Kidney epithelial cell (primary cell): ENCODE measurements around the gene TRAPPC12. TPM values are rescaled to one million over a fixed set of nuclear protein-coding genes. Genes with fewer than 3 reads are reported as not detected.

Source experiments
- DNase-seq: peaks from one replicate; pipeline ENCODE4 v3.0.0-alpha.2; 2010; ENCODE audit warnings: low read depth
- H3K27me3 ChIP-seq: 2 replicates; pipeline ENCODE4 v1.6.0; 2011; ENCODE audit warnings: low read length; ENCODE audit not compliant: control insufficient read depth, insufficient read depth
- H3K36me3 ChIP-seq: 2 replicates; pipeline ENCODE4 v1.5.1; 2011; ENCODE audit warnings: low read length; ENCODE audit not compliant: control insufficient read depth, insufficient read depth
- H3K4me3 ChIP-seq: 2 replicates; pipeline ENCODE4 v1.5.1; 2011; ENCODE audit warnings: low read depth, mild to moderate bottlenecking, control low read depth, low read length
- CTCF ChIP-seq: IDR thresholded peaks from 2 replicates; pipeline ENCODE4 v1.5.1; 2011; ENCODE audit warnings: mild to moderate bottlenecking, moderate library complexity, low read length, control low read depth, inconsistent platforms; ENCODE audit not compliant: insufficient read depth, poor library complexity, severe bottlenecking
- total RNA-seq: library from RNA; depleted of rRNA; stranded (reverse); fragments of >200 nt; gene quantifications from 2 replicates; pipeline ENCODE4 v1.2.3, GENCODE V29; 2015

The TRAPPC12 gene
- total RNA-seq, 1 donor from 2014 or later, result 47.7 TPM

- no peak overlapping the region for H3K4me3 ChIP-seq
- H3K27me3 ChIP-seq, result no peaks in the 10 kb centered on the region
- TF ChIP-seq CTCF, result no peak
- H3K36me3 ChIP-seq, result peaks cover 2% of the 10 kb centered on the region
- DNase-seq, result no peak
Observed at GRCh38 chr2:3480352-3481010, 101.0 kb downstream of the TRAPPC12 start.

- Histone ChIP-seq H3K4me3 (no peak overlapping the region), H3K27me3 (no peaks in the 10 kb centered on the region), H3K36me3 (peaks cover 2% of the 10 kb centered on the region)
- TF ChIP-seq CTCF, result no peak
- DNase-seq, result no peak
Observed at GRCh38 chr2:3481011-3481400, 101.5 kb downstream of the TRAPPC12 start.

GRCh38 chr2:3481736-3482362 is 102.4 kb downstream of the TRAPPC12 start:
- Histone ChIP-seq H3K27me3 (no peaks in the 10 kb centered on the region), H3K36me3 (peaks cover 2% of the 10 kb centered on the region), H3K4me3 (no peak overlapping the region)
- TF ChIP-seq CTCF, result no peak
- no peak for DNase-seq

GRCh38 chr2:3482363-3482821 is 102.9 kb downstream of the TRAPPC12 start:
- H3K4me3 ChIP-seq, result no peak overlapping the region
- TF ChIP-seq CTCF, result no peak
- H3K36me3 ChIP-seq, result peaks cover 2% of the 10 kb centered on the region
- no peak for DNase-seq
- no peaks in the 10 kb centered on the region for H3K27me3 ChIP-seq

GRCh38 chr2:3483227-3483985 is 103.9 kb downstream of the TRAPPC12 start:
- Histone ChIP-seq H3K36me3 (peaks cover 2% of the 10 kb centered on the region), H3K4me3 (no peak overlapping the region), H3K27me3 (no peaks in the 10 kb centered on the region)
- no peak for TF ChIP-seq CTCF
- DNase-seq, result no peak
